GM23338 (cell line): ENCODE data around the gene ALX3. TPM values are rescaled to one million over a fixed set of nuclear protein-coding genes. Genes with fewer than 3 reads are reported as not detected.

Experiments
- ATAC-seq: fragments of 200-7000 bp; cut with Tn5 transposase; 3 replicates; pipeline ENCODE4 v1.9.1; 2020
- DNase-seq: peaks from one replicate; pipeline ENCODE4 v3.0.0-alpha.2; 2015; ENCODE audit warnings: low spot score
- H2AFZ ChIP-seq: fragments of 200-600 bp; sonication (generic); 2 replicates; pipeline ENCODE4 v1.8.0; 2016; ENCODE audit warnings: antibody characterized with exemption, mild to moderate bottlenecking, moderate library complexity
- H3F3A ChIP-seq: fragments of 200-600 bp; sonication (generic); replicated peaks from 2 replicates; pipeline ENCODE4 v1.8.0; 2017; ENCODE audit warnings: antibody characterized with exemption, mixed run types, low read depth
- H3K27ac ChIP-seq: fragments of 200-600 bp; sonication (generic); 2 replicates; pipeline ENCODE4 v1.6.1; 2016; ENCODE audit warnings: low read depth
- H3K27me3 ChIP-seq: fragments of 200-600 bp; sonication (generic); 2 replicates; pipeline ENCODE4 v1.8.0; 2016; ENCODE audit warnings: mild to moderate bottlenecking, mixed run types, moderate library complexity; ENCODE audit not compliant: insufficient read depth
- H3K36me3 ChIP-seq: fragments of 200-600 bp; sonication (generic); 2 replicates; pipeline ENCODE4 v1.8.0; 2016; ENCODE audit warnings: mild to moderate bottlenecking; ENCODE audit not compliant: insufficient read depth
- H3K4me1 ChIP-seq: fragments of 200-600 bp; sonication (generic); 2 replicates; pipeline ENCODE4 v1.8.0; 2016; ENCODE audit warnings: mild to moderate bottlenecking, moderate library complexity; ENCODE audit not compliant: insufficient read depth
- H3K4me2 ChIP-seq: fragments of 200-600 bp; sonication (generic); 2 replicates; pipeline ENCODE4 v1.7.1; 2017; ENCODE audit warnings: mixed run types
- H3K4me3 ChIP-seq: fragments of 200-600 bp; sonication (generic); 2 replicates; pipeline ENCODE4 v1.6.1; 2016; ENCODE audit warnings: mixed run types
- H3K79me2 ChIP-seq: fragments of 200-600 bp; sonication (generic); replicated peaks from 2 replicates; pipeline ENCODE4 v1.8.0; 2017; ENCODE audit warnings: mild to moderate bottlenecking; ENCODE audit not compliant: insufficient read depth
- H3K9me2 ChIP-seq: fragments of 200-600 bp; sonication (generic); 2 replicates; pipeline ENCODE4 v1.8.0; 2017; ENCODE audit not compliant: insufficient read depth
- H4K20me1 ChIP-seq: fragments of 200-600 bp; sonication (generic); replicated peaks from 2 replicates; pipeline ENCODE4 v1.8.0; 2017; ENCODE audit warnings: mild to moderate bottlenecking; ENCODE audit not compliant: insufficient read depth
- H3K27ac Mint-ChIP-seq: 2 replicates; pipeline ENCODE4 v1.8.0; 2020; ENCODE audit warnings: inconsistent platforms, mild to moderate bottlenecking, moderate library complexity, mixed read lengths
- H3K27me3 Mint-ChIP-seq: 3 replicates; pipeline ENCODE4 v1.8.0; 2022; ENCODE audit warnings: low read depth, mild to moderate bottlenecking, moderate library complexity, mixed read lengths, inconsistent platforms; ENCODE audit not compliant: insufficient read depth, poor library complexity
- H3K36me3 Mint-ChIP-seq: 3 replicates; pipeline ENCODE4 v1.8.0; 2021; ENCODE audit warnings: low read depth, mild to moderate bottlenecking, inconsistent platforms, moderate library complexity, mixed read lengths
- H3K4me1 Mint-ChIP-seq: 3 replicates; pipeline ENCODE4 v1.8.0; 2020; ENCODE audit warnings: mild to moderate bottlenecking, inconsistent platforms, mixed read lengths
- H3K4me3 Mint-ChIP-seq: 3 replicates; pipeline ENCODE4 v1.8.0; 2021; ENCODE audit warnings: moderate library complexity, mild to moderate bottlenecking, inconsistent platforms, mixed read lengths
- H3K9me3 Mint-ChIP-seq: 3 replicates; pipeline ENCODE4 v1.8.0; 2020; ENCODE audit warnings: moderate library complexity, mild to moderate bottlenecking, inconsistent platforms, mixed read lengths
- CREB1 ChIP-seq: fragments of 250-450 bp; sonication (Bioruptor Pico); IDR thresholded peaks from 2 replicates; pipeline ENCODE4 v1.5.0; 2020; ENCODE audit warnings: low read depth, mild to moderate bottlenecking, moderate library complexity
- EZH2 ChIP-seq: fragments of 200-600 bp; sonication (generic); IDR thresholded peaks from one replicate; pipeline ENCODE4 v1.8.0; 2017; ENCODE audit warnings: antibody characterized with exemption, mild to moderate bottlenecking, low read depth; ENCODE audit not compliant: unreplicated experiment
- NANOG ChIP-seq: IDR thresholded peaks from 2 replicates; pipeline ENCODE4 v1.6.1; 2016; ENCODE audit warnings: antibody characterized with exemption, borderline replicate concordance
- POLR2AphosphoS5 ChIP-seq: IDR thresholded peaks from 2 replicates; pipeline ENCODE4 v1.6.1; 2016; ENCODE audit warnings: antibody characterized with exemption, low read depth
- STAT1 ChIP-seq: IDR thresholded peaks from one replicate; pipeline ENCODE4 v1.6.1; 2016; ENCODE audit warnings: antibody characterized with exemption; ENCODE audit not compliant: unreplicated experiment
- ZNF114 ChIP-seq: fragments of 250-450 bp; sonication (Bioruptor Pico); IDR thresholded peaks from 2 replicates; pipeline ENCODE4 v1.5.0; 2020; ENCODE audit warnings: mild to moderate bottlenecking, moderate library complexity
- polyA plus RNA-seq: library from polyadenylated mRNA; unstranded; fragments of >200 nt; fragmentation: Nextera tagmentation; extraction: Ambion mirVana; gene quantifications from 2 replicates; pipeline ENCODE4 v1.2.1, GENCODE V29; 2016
- total RNA-seq: library from RNA; depleted of rRNA; stranded (reverse); fragments of >200 nt; shearing (Covaris generic); gene quantifications from 2 replicates; pipeline ENCODE4 v1.2.3, GENCODE V29; 2014
- TF ChIP-seq, protein P1 (sequence below): fragments of 250-450 bp; sonication (Bioruptor Pico); IDR thresholded peaks from 2 replicates; pipeline ENCODE4 v1.5.0; 2020; ENCODE audit warnings: mild to moderate bottlenecking, moderate library complexity
- TF ChIP-seq, protein P2 (sequence below): IDR thresholded peaks from 2 replicates; pipeline ENCODE4 v1.6.1; 2016; ENCODE audit warnings: antibody characterized with exemption
- TF ChIP-seq, protein P3 (sequence below), 2 experiments: fragments of 200-600 bp in 1 of 2; sonication (generic) in 1 of 2; conservative IDR thresholded peaks; 2 replicates each; pipeline versions ENCODE4 v1.5.1 to v1.6.1; 2016 to 2017; ENCODE audit warnings: antibody characterized with exemption in 2 of 2, low read depth in 2 of 2, mild to moderate bottlenecking in 2 of 2, moderate library complexity in 1 of 2
- TF ChIP-seq, protein P4 (sequence below): IDR thresholded peaks from one replicate; pipeline ENCODE4 v1.6.1; 2018; ENCODE audit warnings: antibody characterized with exemption; ENCODE audit not compliant: unreplicated experiment

The ALX3 gene
- total and polyA plus RNA-seq, 2 experiments from 2014 or later, result not detected

DNA sequence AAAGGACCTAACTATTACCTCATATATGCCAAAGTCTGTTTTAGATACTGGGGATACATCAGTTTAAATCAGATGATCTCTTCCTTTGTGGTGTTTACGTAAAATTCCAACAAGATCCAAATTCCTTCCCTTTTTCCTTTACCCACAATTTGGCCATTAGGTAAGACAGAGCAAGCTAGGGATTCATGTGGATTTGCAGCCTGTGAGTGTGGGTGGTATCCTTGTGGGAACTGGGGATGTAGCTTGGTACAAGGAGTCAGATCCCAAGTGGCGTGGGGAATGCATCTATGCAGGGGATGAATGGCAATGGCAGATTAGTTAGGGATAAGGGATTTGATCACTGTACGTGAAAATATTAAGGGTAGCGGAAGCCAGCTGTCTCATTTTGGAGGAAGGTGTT lies 45.9 kb downstream of the ALX3 start:
- TF ChIP-seq EZH2 (no peak), STAT1 (no peak), NANOG (no peak), ZNF114 (CRISPR knock-in tag) (no peak), POLR2AphosphoS5 (no peak), CREB1 (CRISPR knock-in tag) (no peak)
- TF ChIP-seq, protein P1, sequence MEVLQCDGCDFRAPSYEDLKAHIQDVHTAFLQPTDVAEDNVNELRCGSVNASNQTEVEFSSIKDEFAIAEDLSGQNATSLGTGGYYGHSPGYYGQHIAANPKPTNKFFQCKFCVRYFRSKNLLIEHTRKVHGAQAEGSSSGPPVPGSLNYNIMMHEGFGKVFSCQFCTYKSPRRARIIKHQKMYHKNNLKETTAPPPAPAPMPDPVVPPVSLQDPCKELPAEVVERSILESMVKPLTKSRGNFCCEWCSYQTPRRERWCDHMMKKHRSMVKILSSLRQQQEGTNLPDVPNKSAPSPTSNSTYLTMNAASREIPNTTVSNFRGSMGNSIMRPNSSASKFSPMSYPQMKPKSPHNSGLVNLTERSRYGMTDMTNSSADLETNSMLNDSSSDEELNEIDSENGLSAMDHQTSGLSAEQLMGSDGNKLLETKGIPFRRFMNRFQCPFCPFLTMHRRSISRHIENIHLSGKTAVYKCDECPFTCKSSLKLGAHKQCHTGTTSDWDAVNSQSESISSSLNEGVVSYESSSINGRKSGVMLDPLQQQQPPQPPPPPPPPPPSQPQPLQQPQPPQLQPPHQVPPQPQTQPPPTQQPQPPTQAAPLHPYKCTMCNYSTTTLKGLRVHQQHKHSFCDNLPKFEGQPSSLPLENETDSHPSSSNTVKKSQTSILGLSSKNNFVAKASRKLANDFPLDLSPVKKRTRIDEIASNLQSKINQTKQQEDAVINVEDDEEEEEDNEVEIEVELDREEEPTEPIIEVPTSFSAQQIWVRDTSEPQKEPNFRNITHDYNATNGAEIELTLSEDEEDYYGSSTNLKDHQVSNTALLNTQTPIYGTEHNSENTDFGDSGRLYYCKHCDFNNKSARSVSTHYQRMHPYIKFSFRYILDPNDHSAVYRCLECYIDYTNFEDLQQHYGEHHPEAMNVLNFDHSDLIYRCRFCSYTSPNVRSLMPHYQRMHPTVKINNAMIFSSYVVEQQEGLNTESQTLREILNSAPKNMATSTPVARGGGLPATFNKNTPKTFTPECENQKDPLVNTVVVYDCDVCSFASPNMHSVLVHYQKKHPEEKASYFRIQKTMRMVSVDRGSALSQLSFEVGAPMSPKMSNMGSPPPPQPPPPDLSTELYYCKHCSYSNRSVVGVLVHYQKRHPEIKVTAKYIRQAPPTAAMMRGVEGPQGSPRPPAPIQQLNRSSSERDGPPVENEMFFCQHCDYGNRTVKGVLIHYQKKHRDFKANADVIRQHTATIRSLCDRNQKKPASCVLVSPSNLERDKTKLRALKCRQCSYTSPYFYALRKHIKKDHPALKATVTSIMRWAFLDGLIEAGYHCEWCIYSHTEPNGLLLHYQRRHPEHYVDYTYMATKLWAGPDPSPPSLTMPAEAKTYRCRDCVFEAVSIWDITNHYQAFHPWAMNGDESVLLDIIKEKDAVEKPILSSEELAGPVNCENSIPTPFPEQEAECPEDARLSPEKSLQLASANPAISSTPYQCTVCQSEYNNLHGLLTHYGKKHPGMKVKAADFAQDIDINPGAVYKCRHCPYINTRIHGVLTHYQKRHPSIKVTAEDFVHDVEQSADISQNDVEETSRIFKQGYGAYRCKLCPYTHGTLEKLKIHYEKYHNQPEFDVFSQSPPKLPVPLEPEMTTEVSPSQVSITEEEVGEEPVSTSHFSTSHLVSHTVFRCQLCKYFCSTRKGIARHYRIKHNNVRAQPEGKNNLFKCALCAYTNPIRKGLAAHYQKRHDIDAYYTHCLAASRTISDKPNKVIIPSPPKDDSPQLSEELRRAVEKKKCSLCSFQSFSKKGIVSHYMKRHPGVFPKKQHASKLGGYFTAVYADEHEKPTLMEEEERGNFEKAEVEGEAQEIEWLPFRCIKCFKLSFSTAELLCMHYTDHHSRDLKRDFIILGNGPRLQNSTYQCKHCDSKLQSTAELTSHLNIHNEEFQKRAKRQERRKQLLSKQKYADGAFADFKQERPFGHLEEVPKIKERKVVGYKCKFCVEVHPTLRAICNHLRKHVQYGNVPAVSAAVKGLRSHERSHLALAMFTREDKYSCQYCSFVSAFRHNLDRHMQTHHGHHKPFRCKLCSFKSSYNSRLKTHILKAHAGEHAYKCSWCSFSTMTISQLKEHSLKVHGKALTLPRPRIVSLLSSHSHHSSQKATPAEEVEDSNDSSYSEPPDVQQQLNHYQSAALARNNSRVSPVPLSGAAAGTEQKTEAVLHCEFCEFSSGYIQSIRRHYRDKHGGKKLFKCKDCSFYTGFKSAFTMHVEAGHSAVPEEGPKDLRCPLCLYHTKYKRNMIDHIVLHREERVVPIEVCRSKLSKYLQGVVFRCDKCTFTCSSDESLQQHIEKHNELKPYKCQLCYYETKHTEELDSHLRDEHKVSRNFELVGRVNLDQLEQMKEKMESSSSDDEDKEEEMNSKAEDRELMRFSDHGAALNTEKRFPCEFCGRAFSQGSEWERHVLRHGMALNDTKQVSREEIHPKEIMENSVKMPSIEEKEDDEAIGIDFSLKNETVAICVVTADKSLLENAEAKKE, result no peak
- TF ChIP-seq, protein P2, sequence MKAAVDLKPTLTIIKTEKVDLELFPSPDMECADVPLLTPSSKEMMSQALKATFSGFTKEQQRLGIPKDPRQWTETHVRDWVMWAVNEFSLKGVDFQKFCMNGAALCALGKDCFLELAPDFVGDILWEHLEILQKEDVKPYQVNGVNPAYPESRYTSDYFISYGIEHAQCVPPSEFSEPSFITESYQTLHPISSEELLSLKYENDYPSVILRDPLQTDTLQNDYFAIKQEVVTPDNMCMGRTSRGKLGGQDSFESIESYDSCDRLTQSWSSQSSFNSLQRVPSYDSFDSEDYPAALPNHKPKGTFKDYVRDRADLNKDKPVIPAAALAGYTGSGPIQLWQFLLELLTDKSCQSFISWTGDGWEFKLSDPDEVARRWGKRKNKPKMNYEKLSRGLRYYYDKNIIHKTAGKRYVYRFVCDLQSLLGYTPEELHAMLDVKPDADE, result no peak
- TF ChIP-seq, protein P3, sequence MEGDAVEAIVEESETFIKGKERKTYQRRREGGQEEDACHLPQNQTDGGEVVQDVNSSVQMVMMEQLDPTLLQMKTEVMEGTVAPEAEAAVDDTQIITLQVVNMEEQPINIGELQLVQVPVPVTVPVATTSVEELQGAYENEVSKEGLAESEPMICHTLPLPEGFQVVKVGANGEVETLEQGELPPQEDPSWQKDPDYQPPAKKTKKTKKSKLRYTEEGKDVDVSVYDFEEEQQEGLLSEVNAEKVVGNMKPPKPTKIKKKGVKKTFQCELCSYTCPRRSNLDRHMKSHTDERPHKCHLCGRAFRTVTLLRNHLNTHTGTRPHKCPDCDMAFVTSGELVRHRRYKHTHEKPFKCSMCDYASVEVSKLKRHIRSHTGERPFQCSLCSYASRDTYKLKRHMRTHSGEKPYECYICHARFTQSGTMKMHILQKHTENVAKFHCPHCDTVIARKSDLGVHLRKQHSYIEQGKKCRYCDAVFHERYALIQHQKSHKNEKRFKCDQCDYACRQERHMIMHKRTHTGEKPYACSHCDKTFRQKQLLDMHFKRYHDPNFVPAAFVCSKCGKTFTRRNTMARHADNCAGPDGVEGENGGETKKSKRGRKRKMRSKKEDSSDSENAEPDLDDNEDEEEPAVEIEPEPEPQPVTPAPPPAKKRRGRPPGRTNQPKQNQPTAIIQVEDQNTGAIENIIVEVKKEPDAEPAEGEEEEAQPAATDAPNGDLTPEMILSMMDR (conservative IDR thresholded peaks at IDR 0.05; ENCODE audit: low read depth in 2 of 2), result no peak
- TF ChIP-seq, protein P4, sequence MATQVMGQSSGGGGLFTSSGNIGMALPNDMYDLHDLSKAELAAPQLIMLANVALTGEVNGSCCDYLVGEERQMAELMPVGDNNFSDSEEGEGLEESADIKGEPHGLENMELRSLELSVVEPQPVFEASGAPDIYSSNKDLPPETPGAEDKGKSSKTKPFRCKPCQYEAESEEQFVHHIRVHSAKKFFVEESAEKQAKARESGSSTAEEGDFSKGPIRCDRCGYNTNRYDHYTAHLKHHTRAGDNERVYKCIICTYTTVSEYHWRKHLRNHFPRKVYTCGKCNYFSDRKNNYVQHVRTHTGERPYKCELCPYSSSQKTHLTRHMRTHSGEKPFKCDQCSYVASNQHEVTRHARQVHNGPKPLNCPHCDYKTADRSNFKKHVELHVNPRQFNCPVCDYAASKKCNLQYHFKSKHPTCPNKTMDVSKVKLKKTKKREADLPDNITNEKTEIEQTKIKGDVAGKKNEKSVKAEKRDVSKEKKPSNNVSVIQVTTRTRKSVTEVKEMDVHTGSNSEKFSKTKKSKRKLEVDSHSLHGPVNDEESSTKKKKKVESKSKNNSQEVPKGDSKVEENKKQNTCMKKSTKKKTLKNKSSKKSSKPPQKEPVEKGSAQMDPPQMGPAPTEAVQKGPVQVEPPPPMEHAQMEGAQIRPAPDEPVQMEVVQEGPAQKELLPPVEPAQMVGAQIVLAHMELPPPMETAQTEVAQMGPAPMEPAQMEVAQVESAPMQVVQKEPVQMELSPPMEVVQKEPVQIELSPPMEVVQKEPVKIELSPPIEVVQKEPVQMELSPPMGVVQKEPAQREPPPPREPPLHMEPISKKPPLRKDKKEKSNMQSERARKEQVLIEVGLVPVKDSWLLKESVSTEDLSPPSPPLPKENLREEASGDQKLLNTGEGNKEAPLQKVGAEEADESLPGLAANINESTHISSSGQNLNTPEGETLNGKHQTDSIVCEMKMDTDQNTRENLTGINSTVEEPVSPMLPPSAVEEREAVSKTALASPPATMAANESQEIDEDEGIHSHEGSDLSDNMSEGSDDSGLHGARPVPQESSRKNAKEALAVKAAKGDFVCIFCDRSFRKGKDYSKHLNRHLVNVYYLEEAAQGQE, result no peak
- Histone ChIP-seq H3K36me3 (peaks cover 42% of the 10 kb centered on the region), H3K9me2 (no peaks in the 10 kb centered on the region), H3K27ac (peak overlapping the region; percentile 39; the same call in 1 of the 2 replicates), H3K4me3 (no peak overlapping the region), H3K27me3 (no peaks in the 10 kb centered on the region), H3K4me2 (no peak overlapping the region), H3F3A (no peaks in the 10 kb centered on the region), H2AFZ (no peak overlapping the region), H3K4me1 (no peaks in the 10 kb centered on the region), H4K20me1 (no peaks in the 10 kb centered on the region), H3K79me2 (no peaks in the 10 kb centered on the region)
- ATAC-seq (no peak), DNase-seq (no peak)
- Mint-ChIP-seq H3K4me3 (no peak overlapping the region), H3K27me3 (peaks cover 3% of the 10 kb centered on the region), H3K9me3 (no peaks in the 10 kb centered on the region), H3K27ac (no peak overlapping the region), H3K4me1 (no peaks in the 10 kb centered on the region), H3K36me3 (peaks cover 50% of the 10 kb centered on the region)
